Motor neuron (in vitro differentiated cells): ENCODE data around the gene TMBIM4. TPM values are rescaled to one million over a fixed set of nuclear protein-coding genes. Genes with fewer than 3 reads are reported as not detected.

Experiments used
- ATAC-seq, 8 experiments: fragments of 200-7000 bp; cut with Tn5 transposase; replicated peaks in 6 of 8; 2 replicates each; pipeline ENCODE4 v1.8.0; 2021; ENCODE audit warnings: mild to moderate bottlenecking in 8 of 8, moderate library complexity in 8 of 8
- H3K27ac ChIP-seq, 2 donors: fragments of 250-450 bp; sonication (Bioruptor Pico); 2 replicates each; pipeline ENCODE4 v1.9.0; 2021; ENCODE audit warnings: antibody characterized with exemption in 2 of 2, mild to moderate bottlenecking in 2 of 2, moderate library complexity in 1 of 2
- H3K4me1 ChIP-seq, 2 donors: fragments of 250-450 bp; sonication (Bioruptor Pico); replicated peaks in 1 of 2; 2 replicates each; pipeline ENCODE4 v1.6.1; 2021; ENCODE audit warnings: antibody characterized with exemption in 2 of 2, mild to moderate bottlenecking in 2 of 2, moderate library complexity in 1 of 2
- H3K4me3 ChIP-seq, 5 donors: fragments of 250-450 bp; sonication (Bioruptor Pico); 2 replicates each; pipeline ENCODE4 v1.9.0; 2021; ENCODE audit warnings: antibody characterized with exemption in 5 of 5, mild to moderate bottlenecking in 5 of 5, moderate library complexity in 4 of 5
- WGBS, 10 experiments: fragments of 450-650 bp; shearing (Covaris generic); methylation state at CpG; one replicate each; pipeline ENCODE4 v1.0.0; 2022; 5-methylcytosine and 5-hydroxymethylcytosine counted together
- in situ Hi-C, 9 experiments: fragments of 400-800 bp; cut with MboI; loops; one replicate each; pipeline ENCODE4 v1.15.0; 2021; ENCODE audit warnings: low sequenced_read_pairs in 9 of 9, low pct_unique_long_range_greater_than_20kb in 2 of 9; ENCODE audit not compliant: unreplicated experiment in 9 of 9
- total RNA-seq, 8 experiments: library from RNA; unstranded; fragments of 300-600 nt; gene quantifications; 2 replicates each; pipeline versions ENCODE4 v1.2.3 to v1.2.4, GENCODE V29; 2022

Gene TMBIM4
- total RNA-seq, 8 experiments from 2014 or later, result 19.7 to 101 (median 45.7) TPM

GRCh38 chr12:66149702-66150398 lies 19.9 kb downstream of the TMBIM4 start:
- Histone ChIP-seq H3K4me1 (no peaks in the 10 kb centered on the region), H3K4me3 (no peak overlapping the region), H3K27ac (no peak overlapping the region)
- 45 to 96% (median 91%) methylated on average over 1 to 4 of the region's 5 CpGs for WGBS, 10 experiments
- in situ Hi-C loops, result loop anchor here in 2 of 9 experiments (25.0 kb wide), 1 partner anchor 262 kb away; no protein-coding TSS in a partner anchor
- ATAC-seq, result peak in 3 of 8 experiments; percentile 56 to 89 (median 82)

GRCh38 chr12:66144791-66145754 lies 24.7 kb downstream of the TMBIM4 start:
- no peaks in the 10 kb centered on the region for H3K4me1 ChIP-seq
- 47 to 97% (median 81%) methylated on average over 2 to 7 of the region's 7 CpGs for WGBS, 10 experiments
- H3K4me3 ChIP-seq, result no peak overlapping the region
- in situ Hi-C loops, result loop anchor here in 2 of 9 experiments (25.0 kb wide), 1 partner anchor 267 kb away; no protein-coding TSS in a partner anchor
- no peak overlapping the region for H3K27ac ChIP-seq
- peak in 3 of 8 experiments; percentile 46 to 56 (median 48) for ATAC-seq

GRCh38 chr12:66143868-66144267 lies 25.9 kb downstream of the TMBIM4 start:
- ATAC-seq, result no peak
- in situ Hi-C loops, result loop anchor here in 2 of 9 experiments (25.0 kb wide), 1 partner anchor 268 kb away; no protein-coding TSS in a partner anchor

GRCh38 chr12:66142826-66143225 lies 27.0 kb downstream of the TMBIM4 start:
- ATAC-seq, result peak in 2 of 8 experiments; percentile 64 to 67
- Histone ChIP-seq H3K4me1 (no peaks in the 10 kb centered on the region), H3K4me3 (no peak overlapping the region), H3K27ac (no peak overlapping the region)
- in situ Hi-C loops, result loop anchor here in 2 of 9 experiments (25.0 kb wide), 1 partner anchor 269 kb away; no protein-coding TSS in a partner anchor

More at GRCh38 chr12:66143868-66144267, 25.9 kb downstream of the TMBIM4 start:
- WGBS, 10 experiments, result 86 to 100% (median 100%) methylated on average over 1 of the region's 1 CpG; no CpG with 5 or more reads in 4 of the 10 experiments
- no peak overlapping the region for H3K4me3 ChIP-seq
- no peak overlapping the region for H3K27ac ChIP-seq
- no peaks in the 10 kb centered on the region for H3K4me1 ChIP-seq

GRCh38 chr12:66141299-66141698 lies 28.5 kb downstream of the TMBIM4 start:
- no peaks in the 10 kb centered on the region for H3K4me1 ChIP-seq
- ATAC-seq, result no peak
- no peak overlapping the region for H3K4me3 ChIP-seq
- no peak overlapping the region for H3K27ac ChIP-seq
- 90 to 100% (median 98%) methylated on average over 2 of the region's 2 CpGs for WGBS, 10 experiments
- in situ Hi-C loops, result loop anchor here in 2 of 9 experiments (25.0 kb wide), 1 partner anchor 271 kb away; no protein-coding TSS in a partner anchor

GRCh38 chr12:66140731-66141130 lies 29.1 kb downstream of the TMBIM4 start:
- no peak for ATAC-seq
- Histone ChIP-seq H3K4me1 (no peaks in the 10 kb centered on the region), H3K27ac (no peak overlapping the region), H3K4me3 (no peak overlapping the region)
- in situ Hi-C loops, result loop anchor here in 2 of 9 experiments (25.0 kb wide), 1 partner anchor 272 kb away; no protein-coding TSS in a partner anchor

GRCh38 chr12:66139328-66139727 lies 30.5 kb downstream of the TMBIM4 start:
- Histone ChIP-seq H3K4me3 (no peak overlapping the region), H3K4me1 (no peaks in the 10 kb centered on the region), H3K27ac (no peak overlapping the region)
- in situ Hi-C loops, result loop anchor here in 2 of 9 experiments (25.0 kb wide), 1 partner anchor 273 kb away; no protein-coding TSS in a partner anchor
- ATAC-seq, result no peak
- 80 to 100% (median 100%) methylated on average over 1 to 2 of the region's 2 CpGs; no CpG with 5 or more reads in 2 of the 10 experiments for WGBS, 10 experiments

- ATAC-seq, result no peak
- no peak overlapping the region for H3K4me3 ChIP-seq
- 89 to 100% (median 94%) methylated on average over 2 to 3 of the region's 3 CpGs for WGBS, 10 experiments
- no peaks in the 10 kb centered on the region for H3K4me1 ChIP-seq
- in situ Hi-C loops, result loop anchor here in 2 of 9 experiments (25.0 kb wide), 1 partner anchor 274 kb away; no protein-coding TSS in a partner anchor
- H3K27ac ChIP-seq, result no peak overlapping the region
Observed at GRCh38 chr12:66137937-66138336, 31.9 kb downstream of the TMBIM4 start.

- H3K4me1 ChIP-seq, result peaks cover 0 to 5% of the 10 kb centered on the region in 2 donors
- in situ Hi-C loops, result loop anchor here in 2 of 9 experiments (25.0 kb wide), 1 partner anchor 280 kb away; no protein-coding TSS in a partner anchor
- no peak overlapping the region for H3K4me3 ChIP-seq
- peak in 4 of 8 experiments; percentile 28 to 77 (median 64) for ATAC-seq
- H3K27ac ChIP-seq, result no peak overlapping the region
Observed at GRCh38 chr12:66132408-66132807, 37.4 kb downstream of the TMBIM4 start.

GRCh38 chr12:66131067-66131688 lies 38.6 kb downstream of the TMBIM4 start:
- ATAC-seq, result peak in 2 of 8 experiments; percentile 15 to 20
- WGBS, 10 experiments, result 0 to 73% (median 15%) methylated on average over 2 to 11 of the region's 11 CpGs
- in situ Hi-C loops, result loop anchor here in 2 of 9 experiments (25.0 kb wide), 1 partner anchor 281 kb away; no protein-coding TSS in a partner anchor
- Histone ChIP-seq H3K27ac (peak overlapping the region in 1 of 2 donors; percentile 73), H3K4me3 (peak overlapping the region; percentile 51 to 93 (median 70)), H3K4me1 (peaks cover 0 to 5% of the 10 kb centered on the region in 2 donors)

GRCh38 chr12:66130267-66131066 lies 39.3 kb downstream of the TMBIM4 start, which contains the start of gene LLPH:
LLPH (minus strand) TSS chr12:66130750; CDS start chr12:66129106, 1,644 bp downstream.
- in situ Hi-C loops, result loop anchor here in 2 of 9 experiments (25.0 kb wide), 1 partner anchor 282 kb away; no protein-coding TSS in a partner anchor
- Histone ChIP-seq H3K4me3 (peak within 1 kb of the TSS; percentile 51 to 93 (median 70)), H3K4me1 (peaks cover 0 to 5% of the 10 kb centered on the region in 2 donors), H3K27ac (peak within 1 kb of the TSS; percentile 0 to 73)
- peak; percentile 79 to 98 (median 92) for ATAC-seq
- 0 to 68% (median 2%) methylated on average over 1 to 32 of the region's 49 CpGs; no CpG with 5 or more reads in 1 of the 10 experiments for WGBS, 10 experiments
